ENCODE data around the gene HMGN1.
A peak's percentile ranks its signal among the peaks of the same experiment; 100 is the strongest.

The HMGN1 gene

DNA sequence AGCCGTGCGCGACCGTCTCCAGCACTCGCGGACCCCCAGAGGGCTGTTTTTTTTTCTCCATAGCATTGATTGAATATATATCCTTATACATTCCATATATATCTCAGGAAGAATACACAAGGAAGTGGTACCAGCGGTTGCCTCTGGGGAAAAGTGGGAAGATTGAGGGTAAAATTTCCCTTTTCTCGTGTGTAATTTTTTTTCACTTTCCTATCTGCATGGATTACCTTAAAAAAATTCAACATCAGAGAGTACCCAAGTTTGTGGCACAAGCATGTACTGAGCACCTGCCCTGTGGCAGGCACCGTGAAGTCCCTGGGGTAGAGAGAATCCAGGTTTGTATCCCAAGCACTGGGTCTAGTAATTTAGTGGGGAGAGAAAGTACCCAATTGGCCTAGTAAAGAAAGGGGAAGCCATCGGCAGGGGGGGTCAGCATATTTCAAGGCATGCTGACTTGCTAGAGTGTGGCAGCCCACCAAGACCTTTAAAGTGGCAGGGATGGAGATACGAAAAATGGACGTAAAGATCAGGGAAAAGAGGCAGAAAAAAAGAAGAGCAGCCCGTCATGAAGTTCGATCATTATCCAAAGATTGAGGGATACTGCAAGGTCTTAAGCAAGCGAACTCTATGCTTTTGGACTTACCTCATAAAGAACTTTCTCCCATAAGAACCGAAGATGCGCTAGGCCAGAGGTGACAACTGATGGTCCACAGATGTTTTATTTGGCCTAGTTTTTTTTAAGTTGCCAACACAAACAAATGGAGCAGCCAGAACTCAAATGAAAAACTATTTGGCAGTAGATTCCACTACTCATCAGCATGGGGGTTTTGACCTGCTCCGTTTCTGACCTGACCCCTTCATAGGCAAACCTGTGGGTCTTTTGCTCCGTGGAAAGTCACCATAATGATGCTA is 1.5 kb upstream of the HMGN1 start:
- Histone ChIP-seq H3K9me3 (ENCODE audit: control insufficient read depth, insufficient read depth, low read length) (no peaks in the 10 kb centered on the region), H3K9ac (ENCODE audit: low read depth, low read length) (peak overlapping the region; percentile 100), H3K36me3 (ENCODE audit: insufficient read depth, low read length) (peaks cover 8% of the 10 kb centered on the region), H3K4me1 (ENCODE audit: insufficient read depth, low read length) (peaks cover 16% of the 10 kb centered on the region; the same call in 1 of the 2 replicates)

DNA sequence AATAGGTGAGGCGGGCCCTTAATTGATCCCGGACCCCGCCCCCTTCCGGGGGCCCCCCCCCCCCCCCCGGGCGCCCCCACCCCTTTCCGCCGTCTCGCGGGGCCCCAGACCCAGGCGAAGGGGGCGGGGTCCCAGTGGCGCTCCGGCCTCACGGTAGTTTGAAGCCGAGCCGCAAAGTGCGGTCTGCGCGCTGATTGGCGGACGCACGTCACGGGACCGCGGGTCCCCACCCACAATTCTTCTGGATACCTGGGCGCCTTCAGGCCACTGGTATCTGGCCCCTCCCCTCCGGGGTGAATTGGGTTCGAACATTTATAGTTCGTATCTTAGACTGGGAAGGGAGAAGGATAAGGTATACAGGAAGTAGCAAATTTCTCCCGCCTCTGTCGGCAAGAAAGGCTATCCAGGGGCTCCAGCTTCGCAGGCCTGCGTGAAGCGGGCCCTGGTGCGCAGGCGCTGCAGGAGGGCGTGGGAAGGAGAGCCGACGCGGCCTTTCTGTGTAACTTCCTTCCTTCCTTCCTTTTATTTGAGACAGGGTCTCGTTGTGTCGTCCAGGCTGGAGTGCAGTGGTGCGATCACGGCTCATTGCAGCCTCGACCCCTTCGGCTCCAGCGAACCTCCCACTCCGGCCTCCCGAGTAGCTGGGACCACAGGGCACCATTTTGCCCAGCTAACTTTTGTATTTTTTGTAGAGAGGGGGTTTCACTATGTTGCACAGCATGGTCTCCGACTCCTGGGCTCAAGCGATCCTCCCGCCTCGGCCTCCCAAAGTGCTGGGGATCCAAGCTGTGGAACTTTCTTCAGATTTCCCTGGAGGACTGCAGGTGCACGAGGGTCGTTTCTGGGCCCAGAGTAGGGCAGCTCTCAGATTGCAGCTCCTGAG is 564 bp upstream of the HMGN1 start:
- Histone ChIP-seq H3K4me1 (ENCODE audit: insufficient read depth, low read length) (peaks cover 16% of the 10 kb centered on the region; the same call in 1 of the 2 replicates), H3K9ac (ENCODE audit: low read depth, low read length) (peak overlapping the region; percentile 100), H3K36me3 (ENCODE audit: insufficient read depth, low read length) (peaks cover 13% of the 10 kb centered on the region), H3K9me3 (ENCODE audit: control insufficient read depth, insufficient read depth, low read length) (no peaks in the 10 kb centered on the region)

- peaks cover 20% of the 10 kb centered on the region; the same call in 1 of the 2 replicates for H3K4me1 ChIP-seq (ENCODE audit: insufficient read depth, low read length)
Measured at GRCh38 chr21:39348040-39348354, 891 bp downstream of the HMGN1 start.

DNA sequence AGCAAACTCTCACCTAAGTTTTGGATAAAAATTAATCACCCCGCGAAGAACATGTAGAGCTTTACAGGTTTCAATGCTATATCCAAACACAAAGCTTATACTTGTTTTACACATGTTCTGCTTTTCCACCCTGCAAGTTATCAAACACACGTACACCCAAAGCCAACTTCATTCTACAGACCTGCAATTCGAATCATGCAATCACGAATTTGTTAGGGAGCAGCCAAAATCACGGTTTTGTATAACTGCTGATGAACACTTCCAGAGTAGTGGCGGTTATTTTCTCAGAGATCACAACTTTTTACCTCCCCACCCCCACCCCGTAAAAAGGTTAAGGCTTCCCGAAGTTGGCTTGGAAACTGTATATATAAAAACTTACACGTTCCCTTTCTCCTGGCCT is 1.4 kb downstream of the HMGN1 start:
- Histone ChIP-seq H3K4me1 (ENCODE audit: insufficient read depth, low read length) (peaks cover 20% of the 10 kb centered on the region; the same call in 1 of the 2 replicates), H3K9ac (ENCODE audit: low read depth, low read length) (peak overlapping the region; percentile 98), H3K36me3 (ENCODE audit: insufficient read depth, low read length) (peaks cover 24% of the 10 kb centered on the region), H3K9me3 (ENCODE audit: control insufficient read depth, insufficient read depth, low read length) (no peaks in the 10 kb centered on the region)

More at GRCh38 chr21:39348040-39348354, 891 bp downstream of the HMGN1 start:
- H3K9ac ChIP-seq (ENCODE audit: low read depth, low read length) = peak overlapping the region; percentile 98
- H3K9me3 ChIP-seq (ENCODE audit: control insufficient read depth, insufficient read depth, low read length) = no peaks in the 10 kb centered on the region
- peaks cover 22% of the 10 kb centered on the region for H3K36me3 ChIP-seq (ENCODE audit: insufficient read depth, low read length)

DNA sequence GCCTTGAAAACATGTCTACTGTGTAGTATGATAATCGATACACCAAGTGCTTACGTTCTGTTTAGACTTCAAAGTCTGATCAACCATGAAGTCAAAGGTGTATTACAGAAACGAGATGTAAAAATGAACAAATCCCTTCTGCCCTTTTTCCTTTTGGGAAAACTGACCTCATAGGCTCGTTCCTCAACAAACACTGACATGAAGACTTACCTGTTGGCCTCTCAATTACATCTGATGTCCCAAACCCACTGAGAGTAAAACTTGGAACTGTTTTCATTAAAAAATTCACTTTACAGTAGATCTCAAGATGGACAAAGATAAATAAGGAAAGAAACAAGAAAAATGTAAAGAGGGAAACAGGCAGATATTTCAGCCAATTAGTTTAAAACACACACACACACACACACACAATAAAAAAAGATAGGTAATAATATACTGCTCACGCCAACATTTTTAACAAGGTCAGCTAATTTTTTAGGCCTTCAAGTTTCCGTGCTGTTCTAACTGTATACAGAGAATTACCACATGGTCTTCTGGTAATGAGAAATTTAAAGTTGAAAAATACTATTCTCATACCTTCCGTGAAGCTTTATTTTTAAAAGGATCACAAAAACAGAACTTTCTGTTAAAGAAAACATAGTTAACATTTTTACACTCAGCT is 2.1 kb downstream of the HMGN1 start:
- H3K9me3 ChIP-seq (ENCODE audit: control insufficient read depth, insufficient read depth, low read length) = no peaks in the 10 kb centered on the region
- H3K4me1 ChIP-seq (ENCODE audit: insufficient read depth, low read length) = peaks cover 20% of the 10 kb centered on the region; the same call in 1 of the 2 replicates
- peaks cover 24% of the 10 kb centered on the region for H3K36me3 ChIP-seq (ENCODE audit: insufficient read depth, low read length)
- peak overlapping the region; percentile 98; the same call in 1 of the 2 replicates for H3K9ac ChIP-seq (ENCODE audit: low read depth, low read length)

DNA sequence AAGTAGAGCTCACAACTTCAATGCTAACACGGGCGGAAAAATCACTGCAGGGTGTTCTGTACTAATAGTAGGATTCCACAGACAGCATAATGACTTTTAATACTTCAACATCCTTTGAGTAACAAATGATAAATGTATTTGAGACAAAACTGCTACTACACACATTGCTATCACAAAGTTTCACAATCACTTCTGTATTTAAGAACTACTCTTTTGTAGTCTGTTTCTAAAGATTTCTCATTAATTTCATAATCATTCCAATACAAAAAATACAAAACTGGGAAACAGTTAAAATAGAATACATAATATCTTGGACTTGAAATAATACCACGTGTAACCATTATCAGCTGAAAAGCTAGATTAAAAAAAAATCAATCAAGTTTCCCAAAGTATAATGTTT is 2.7 kb downstream of the HMGN1 start:
- H3K36me3 ChIP-seq (ENCODE audit: insufficient read depth, low read length) = peaks cover 28% of the 10 kb centered on the region
- no peak overlapping the region for H3K9ac ChIP-seq (ENCODE audit: low read depth, low read length)
- H3K9me3 ChIP-seq (ENCODE audit: control insufficient read depth, insufficient read depth, low read length) = no peaks in the 10 kb centered on the region
- H3K4me1 ChIP-seq (ENCODE audit: insufficient read depth, low read length) = peaks cover 20% of the 10 kb centered on the region; the same call in 1 of the 2 replicates

- H3K36me3 ChIP-seq (ENCODE audit: insufficient read depth, low read length) = peaks cover 28% of the 10 kb centered on the region
- H3K4me1 ChIP-seq (ENCODE audit: insufficient read depth, low read length) = peaks cover 13% of the 10 kb centered on the region; the same call in 1 of the 2 replicates
- H3K9ac ChIP-seq (ENCODE audit: low read depth, low read length) = no peak overlapping the region
- no peaks in the 10 kb centered on the region for H3K9me3 ChIP-seq (ENCODE audit: control insufficient read depth, insufficient read depth, low read length)
Measured at GRCh38 chr21:39345440-39345839, 3.4 kb downstream of the HMGN1 start.

DNA sequence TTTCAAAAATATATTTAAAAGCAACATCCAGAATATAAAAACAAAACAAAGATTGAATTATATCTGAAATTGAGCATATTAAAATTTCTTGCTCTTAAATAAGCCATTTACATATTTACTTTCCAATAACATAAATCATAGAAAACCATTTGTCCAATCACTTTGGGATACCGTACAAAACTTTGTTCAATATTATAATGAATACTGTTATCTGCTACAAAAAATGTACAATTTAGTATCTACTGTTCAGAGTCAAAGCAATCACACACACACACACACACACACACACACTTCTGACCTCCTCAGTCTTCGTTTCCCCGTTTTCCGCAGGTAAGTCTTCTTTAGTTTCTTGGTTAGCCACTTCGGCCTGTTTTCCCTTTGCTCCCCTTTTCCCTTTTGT is 4.0 kb downstream of the HMGN1 start:
- Histone ChIP-seq H3K9ac (ENCODE audit: low read depth, low read length) (no peak overlapping the region), H3K4me1 (ENCODE audit: insufficient read depth, low read length) (peaks cover 10% of the 10 kb centered on the region; the same call in 1 of the 2 replicates), H3K9me3 (ENCODE audit: control insufficient read depth, insufficient read depth, low read length) (no peaks in the 10 kb centered on the region), H3K36me3 (ENCODE audit: insufficient read depth, low read length) (peaks cover 28% of the 10 kb centered on the region)

- Histone ChIP-seq H3K9ac (ENCODE audit: low read depth, low read length) (no peak overlapping the region), H3K9me3 (ENCODE audit: control insufficient read depth, insufficient read depth, low read length) (no peaks in the 10 kb centered on the region), H3K4me1 (ENCODE audit: insufficient read depth, low read length) (peaks cover 4% of the 10 kb centered on the region; the same call in 1 of the 2 replicates), H3K36me3 (ENCODE audit: insufficient read depth, low read length) (peaks cover 22% of the 10 kb centered on the region)
Measured at GRCh38 chr21:39341249-39341923, 7.5 kb downstream of the HMGN1 start.

GRCh38 chr21:39340687-39341086 is 8.2 kb downstream of the HMGN1 start:
- peaks cover 22% of the 10 kb centered on the region for H3K36me3 ChIP-seq (ENCODE audit: insufficient read depth, low read length)
- H3K4me1 ChIP-seq (ENCODE audit: insufficient read depth, low read length) = peaks cover 4% of the 10 kb centered on the region; the same call in 1 of the 2 replicates
- no peak overlapping the region for H3K9ac ChIP-seq (ENCODE audit: low read depth, low read length)

GRCh38 chr21:39339231-39339630 is 9.7 kb downstream of the HMGN1 start:
- Histone ChIP-seq H3K9me3 (ENCODE audit: control insufficient read depth, insufficient read depth, low read length) (no peaks in the 10 kb centered on the region), H3K9ac (ENCODE audit: low read depth, low read length) (no peak overlapping the region), H3K4me1 (ENCODE audit: insufficient read depth, low read length) (peaks cover 4% of the 10 kb centered on the region; the same call in 1 of the 2 replicates), H3K36me3 (ENCODE audit: insufficient read depth, low read length) (peaks cover 15% of the 10 kb centered on the region)

More at GRCh38 chr21:39340687-39341086, 8.2 kb downstream of the HMGN1 start:
- H3K9me3 ChIP-seq (ENCODE audit: control insufficient read depth, insufficient read depth, low read length) = no peaks in the 10 kb centered on the region

GRCh38 chr21:39336457-39337008 is 12.4 kb downstream of the HMGN1 start:
- H3K9me3 ChIP-seq (ENCODE audit: control insufficient read depth, insufficient read depth, low read length) = no peaks in the 10 kb centered on the region
- no peak overlapping the region for H3K9ac ChIP-seq (ENCODE audit: low read depth, low read length)
- H3K4me1 ChIP-seq (ENCODE audit: insufficient read depth, low read length) = peaks cover 7% of the 10 kb centered on the region; the same call in 1 of the 2 replicates

GRCh38 chr21:39334611-39335010 is 14.3 kb downstream of the HMGN1 start:
- peaks cover 7% of the 10 kb centered on the region; the same call in 1 of the 2 replicates for H3K4me1 ChIP-seq (ENCODE audit: insufficient read depth, low read length)
- no peaks in the 10 kb centered on the region for H3K36me3 ChIP-seq (ENCODE audit: insufficient read depth, low read length)
- no peak overlapping the region for H3K9ac ChIP-seq (ENCODE audit: low read depth, low read length)
- no peaks in the 10 kb centered on the region for H3K9me3 ChIP-seq (ENCODE audit: control insufficient read depth, insufficient read depth, low read length)

More at GRCh38 chr21:39336457-39337008, 12.4 kb downstream of the HMGN1 start:
- H3K36me3 ChIP-seq (ENCODE audit: insufficient read depth, low read length) = peaks cover under 1% of the 10 kb centered on the region; the same call in 1 of the 2 replicates
